22Rv1 (cell line): ENCODE measurements around the gene IL26.
"Not testable (repeated sequence)": the region's sequence is repeated elsewhere in the genome, so short reads cannot be mapped to it uniquely, and the experiment has no call there.

ENCODE experiments used
- H3K27ac ChIP-seq: fragments of 450-650 bp; 2 replicates; pipeline ENCODE4 v1.5.1; 2017
- ZFX ChIP-seq: fragments of 450-650 bp; IDR thresholded peaks from 2 replicates; pipeline ENCODE4 v1.6.1; 2017; ENCODE audit warnings: antibody characterized with exemption, borderline replicate concordance
- TF ChIP-seq, protein P1 (sequence below): fragments of 450-650 bp; IDR thresholded peaks from 2 replicates; pipeline ENCODE4 v1.5.1; 2017; ENCODE audit warnings: mild to moderate bottlenecking

Gene IL26

DNA sequence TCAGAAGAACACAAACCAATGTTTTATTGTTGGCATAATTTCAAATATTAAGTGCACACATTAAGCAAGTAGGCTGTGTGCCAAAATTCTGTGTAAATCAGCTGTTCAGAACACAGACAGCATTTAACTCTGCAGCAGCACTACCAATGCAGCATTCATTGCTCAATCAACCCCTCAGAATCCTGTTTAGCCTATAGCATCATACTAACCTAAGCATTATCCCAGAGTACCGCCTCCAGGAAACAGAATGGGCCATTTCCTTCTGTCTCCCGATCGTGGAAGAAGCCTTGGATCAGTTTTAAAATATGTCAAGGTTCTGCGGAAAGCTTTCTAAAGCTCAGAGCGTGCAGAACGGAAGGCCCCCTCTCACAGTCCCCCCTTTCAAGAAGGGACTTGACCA, 3.3 kb downstream of the IL26 start:
- H3K27ac ChIP-seq, result no peak overlapping the region
- TF ChIP-seq, protein P1, sequence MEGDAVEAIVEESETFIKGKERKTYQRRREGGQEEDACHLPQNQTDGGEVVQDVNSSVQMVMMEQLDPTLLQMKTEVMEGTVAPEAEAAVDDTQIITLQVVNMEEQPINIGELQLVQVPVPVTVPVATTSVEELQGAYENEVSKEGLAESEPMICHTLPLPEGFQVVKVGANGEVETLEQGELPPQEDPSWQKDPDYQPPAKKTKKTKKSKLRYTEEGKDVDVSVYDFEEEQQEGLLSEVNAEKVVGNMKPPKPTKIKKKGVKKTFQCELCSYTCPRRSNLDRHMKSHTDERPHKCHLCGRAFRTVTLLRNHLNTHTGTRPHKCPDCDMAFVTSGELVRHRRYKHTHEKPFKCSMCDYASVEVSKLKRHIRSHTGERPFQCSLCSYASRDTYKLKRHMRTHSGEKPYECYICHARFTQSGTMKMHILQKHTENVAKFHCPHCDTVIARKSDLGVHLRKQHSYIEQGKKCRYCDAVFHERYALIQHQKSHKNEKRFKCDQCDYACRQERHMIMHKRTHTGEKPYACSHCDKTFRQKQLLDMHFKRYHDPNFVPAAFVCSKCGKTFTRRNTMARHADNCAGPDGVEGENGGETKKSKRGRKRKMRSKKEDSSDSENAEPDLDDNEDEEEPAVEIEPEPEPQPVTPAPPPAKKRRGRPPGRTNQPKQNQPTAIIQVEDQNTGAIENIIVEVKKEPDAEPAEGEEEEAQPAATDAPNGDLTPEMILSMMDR, result no peak
- no peak for TF ChIP-seq ZFX

DNA sequence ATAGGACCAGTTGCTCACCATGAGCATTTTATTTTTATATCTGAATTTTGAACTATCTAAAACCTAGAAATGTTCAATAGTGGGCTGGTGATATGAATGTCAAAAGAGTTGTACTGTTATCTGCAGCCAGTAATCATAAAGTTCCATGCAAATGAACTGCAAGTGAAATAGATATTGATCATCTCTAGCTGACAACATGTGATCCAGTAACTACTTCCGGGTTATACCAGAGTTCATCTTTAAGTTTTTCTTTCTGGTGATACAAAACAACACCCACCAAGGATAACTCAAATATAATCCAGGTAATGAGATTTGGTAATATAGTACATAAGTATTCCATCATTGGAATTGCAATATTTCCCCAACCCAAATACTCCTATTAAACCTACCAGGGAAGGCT, 4.1 kb downstream of the IL26 start:
- no peak for TF ChIP-seq ZFX
- TF ChIP-seq, protein P1, result no peak
- no peak overlapping the region for H3K27ac ChIP-seq

DNA sequence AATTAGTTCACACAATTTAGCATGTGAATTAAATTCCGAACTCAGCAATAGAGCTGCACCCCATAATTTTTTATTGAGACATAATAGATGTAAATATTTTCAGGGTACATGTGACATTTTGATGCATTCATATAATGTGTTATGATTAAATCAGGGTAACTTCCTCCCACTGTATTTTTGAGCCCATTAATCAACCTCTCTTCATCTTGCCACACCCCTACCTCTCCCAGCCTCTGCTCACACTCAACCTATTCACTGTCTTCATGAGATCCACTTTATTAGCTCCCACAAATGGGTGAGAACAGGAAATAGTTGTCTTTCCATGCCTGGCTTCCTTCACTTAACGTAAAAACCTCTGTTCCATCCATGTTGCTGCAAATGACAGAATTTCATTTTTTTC, 14.7 kb downstream of the IL26 start:
- H3K27ac ChIP-seq, result no peak overlapping the region
- TF ChIP-seq, protein P1, result no peak
- no peak for TF ChIP-seq ZFX

DNA sequence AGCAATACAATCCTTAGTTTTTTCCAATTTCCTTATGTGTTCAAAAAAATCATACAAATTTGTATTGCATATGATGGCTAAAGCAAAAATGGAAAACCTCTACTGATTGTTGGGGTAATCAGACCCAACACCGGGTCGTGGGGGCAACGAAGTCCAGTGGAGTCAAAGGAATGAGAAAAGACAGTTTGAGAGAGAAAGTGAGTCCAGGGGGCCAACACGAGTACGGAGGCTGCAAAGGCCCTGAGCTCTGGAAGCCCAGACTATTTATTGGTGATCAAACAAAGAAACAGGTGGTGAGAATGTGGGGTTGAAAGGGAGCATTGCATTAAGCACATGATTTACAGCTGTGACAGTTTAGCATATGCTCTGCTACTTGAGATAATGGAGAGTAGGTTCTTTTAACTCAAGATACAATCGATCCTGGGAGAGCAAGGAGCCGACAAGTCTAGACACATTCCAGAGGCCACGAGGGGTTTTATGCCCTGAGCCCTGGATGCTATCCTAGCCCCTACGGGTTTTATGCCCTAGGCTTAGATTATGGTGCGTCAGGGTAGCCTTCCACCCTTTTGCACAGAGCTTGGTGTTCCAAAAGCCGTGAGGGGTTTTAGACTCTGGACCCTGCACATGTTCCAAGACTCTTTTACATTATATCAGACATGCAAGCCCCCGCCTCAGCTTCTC, 16.4 kb downstream of the IL26 start:
- H3K27ac ChIP-seq, result not testable (repeated sequence)

DNA sequence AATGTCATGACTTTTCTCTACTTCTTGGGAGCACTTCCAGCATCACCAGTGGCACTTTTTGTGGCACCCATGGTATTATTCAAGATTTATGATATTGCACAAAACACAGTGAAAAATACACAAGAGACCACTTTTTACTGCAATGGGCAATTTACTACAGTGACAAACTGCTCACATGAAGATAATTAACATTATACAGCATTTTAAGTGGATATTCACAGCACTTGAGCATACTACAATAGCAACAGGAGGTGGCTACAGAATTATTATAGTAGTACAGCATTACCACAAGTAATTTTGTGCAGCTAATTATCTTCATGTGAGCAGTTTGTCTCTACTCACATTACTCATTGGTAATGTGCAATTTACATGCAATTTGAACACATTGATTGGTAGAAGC, 18.3 kb downstream of the IL26 start:
- TF ChIP-seq, protein P1, result no peak
- no peak for TF ChIP-seq ZFX
- H3K27ac ChIP-seq, result no peak overlapping the region

DNA sequence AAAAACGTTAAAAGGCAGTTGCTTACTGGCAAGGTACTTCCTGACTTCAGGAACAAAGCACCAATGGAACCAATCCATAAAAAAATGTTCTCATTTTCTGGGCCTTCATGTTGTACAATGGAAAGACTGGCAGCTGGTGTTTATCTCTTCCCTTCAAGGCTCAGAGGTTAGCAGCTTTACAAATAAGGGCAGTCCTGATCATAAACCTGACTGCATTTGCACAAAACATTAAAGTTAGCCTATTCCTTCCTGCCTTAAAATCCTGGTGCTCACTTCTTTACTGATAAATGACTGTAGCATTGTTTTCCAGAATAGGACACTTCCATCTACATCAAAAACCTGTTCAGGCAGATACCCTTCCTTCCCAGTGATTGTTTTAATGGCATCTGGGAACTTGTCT, 19.2 kb downstream of the IL26 start:
- TF ChIP-seq ZFX, result no peak
- TF ChIP-seq, protein P1, result no peak
- no peak overlapping the region for H3K27ac ChIP-seq

DNA sequence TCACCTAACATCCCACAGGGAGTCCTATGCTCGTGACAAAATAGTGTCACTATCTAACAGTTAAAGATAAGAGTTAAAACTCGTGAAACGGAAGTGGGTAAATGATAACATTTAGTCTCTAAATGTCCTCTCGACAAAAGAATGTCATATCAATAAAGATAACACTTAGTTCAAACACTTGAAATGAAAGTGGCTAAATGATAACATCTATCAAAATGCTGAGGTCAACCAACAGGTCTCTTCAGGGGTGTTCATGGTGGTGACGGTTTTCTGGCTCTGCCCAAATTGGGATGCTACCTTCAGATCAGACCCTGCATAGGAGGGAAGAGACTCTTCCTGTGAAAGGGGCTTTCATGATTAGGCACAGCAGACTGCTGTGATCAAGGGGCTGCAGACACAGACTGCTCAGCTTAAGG, 22.1 kb downstream of the IL26 start:
- TF ChIP-seq ZFX, result no peak
- TF ChIP-seq, protein P1, result no peak
- H3K27ac ChIP-seq, result no peak overlapping the region

DNA sequence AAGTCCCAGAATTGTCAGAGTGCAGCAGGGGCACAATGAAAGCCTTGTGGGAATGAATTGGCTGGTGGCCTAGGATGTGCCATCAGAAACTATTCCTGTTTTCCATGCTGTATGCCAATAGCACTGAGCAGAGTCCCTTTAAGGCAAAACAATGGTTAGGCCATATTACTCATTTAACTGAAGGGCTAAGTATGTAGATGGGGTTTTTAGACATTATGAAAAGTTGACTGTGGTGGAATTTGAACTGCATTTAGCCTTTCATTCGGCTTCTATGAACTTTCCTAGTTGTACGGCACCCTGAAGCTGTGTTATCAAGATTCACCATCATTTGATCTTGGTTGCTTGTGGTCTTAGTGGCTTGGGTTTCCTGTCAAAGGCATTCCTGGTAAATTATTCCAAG, 24.8 kb downstream of the IL26 start:
- TF ChIP-seq ZFX, result no peak
- no peak overlapping the region for H3K27ac ChIP-seq
